ENCODE measurements around the gene ELOF1.
"Not testable (repeated sequence)": the region's sequence is repeated elsewhere in the genome, so short reads cannot be mapped to it uniquely, and the experiment has no call there.

Gene ELOF1

DNA sequence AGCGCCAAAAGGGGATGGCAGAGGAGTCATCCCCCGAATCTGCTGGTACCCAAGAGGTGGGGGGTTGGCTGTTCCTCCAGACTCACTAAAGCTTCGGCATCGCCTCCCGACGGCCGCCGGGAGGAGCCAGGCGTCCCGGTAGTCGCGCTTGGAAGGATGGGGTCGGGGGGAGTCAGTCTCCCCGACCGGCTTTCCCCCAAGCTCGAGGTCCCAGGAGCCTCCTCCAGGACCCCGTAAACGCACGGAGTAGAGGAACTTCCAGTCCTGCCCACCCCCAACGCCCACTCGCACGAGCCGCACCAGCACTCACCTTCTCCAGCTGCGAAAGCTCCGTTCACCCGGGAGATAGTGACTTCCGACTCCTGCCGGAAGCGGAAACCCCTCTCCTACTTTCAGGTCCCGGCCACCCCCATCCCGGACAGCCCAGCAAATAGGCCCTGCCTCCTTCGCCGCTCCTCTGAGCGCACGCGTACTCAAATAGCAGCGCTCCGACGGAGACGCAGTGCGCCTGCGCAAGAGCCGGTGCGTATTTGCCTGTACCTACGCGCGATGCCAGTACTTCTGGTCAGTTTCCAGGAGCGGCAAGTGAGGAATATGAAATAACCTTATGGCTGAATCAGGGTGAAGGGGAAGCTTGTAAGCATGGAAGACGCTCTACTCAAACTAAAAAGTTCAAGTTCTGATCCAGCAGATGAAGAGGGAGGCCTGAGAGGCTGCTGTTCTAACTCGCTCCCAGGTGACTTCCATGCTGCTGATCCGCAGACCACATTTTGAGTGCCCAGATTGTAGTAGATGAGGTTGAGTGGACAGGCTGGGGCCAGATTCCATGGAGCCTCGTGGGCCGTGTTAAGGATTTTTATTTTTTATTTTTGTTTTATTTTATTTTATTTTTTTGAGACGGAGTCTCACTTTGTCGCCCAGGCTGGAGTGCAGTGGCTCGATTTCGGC, at the start of gene ELOF1:
ELOF1 (minus strand) TSS at position 350 of the 948 bp plus-strand sequence. CDS start 4,883 bp downstream, outside the sequence.
- peaks cover 10% of the 10 kb centered on the region for H3K4me1 ChIP-seq (ENCODE audit: control insufficient read depth, insufficient read depth, low read length)
- H3K36me3 ChIP-seq (ENCODE audit: control insufficient read depth, insufficient read depth, low read length), result no peaks in the 10 kb centered on the region
- peak within 1 kb of the TSS; percentile 79 for H3K9ac ChIP-seq (ENCODE audit: low read length)
- no peaks in the 10 kb centered on the region for H3K9me3 ChIP-seq (ENCODE audit: control insufficient read depth, low read length)
- H3K4me3 ChIP-seq (ENCODE audit: low read length), result peak within 1 kb of the TSS; percentile 90
- H3K27me3 ChIP-seq (ENCODE audit: control insufficient read depth, insufficient read depth, low read length), result no peaks in the 10 kb centered on the region

GRCh38 chr19:11606484-11606883, 47.5 kb upstream of the ELOF1 start:
- H3K4me3 ChIP-seq (ENCODE audit: low read length), result no peak overlapping the region
- no peaks in the 10 kb centered on the region for H3K36me3 ChIP-seq (ENCODE audit: control insufficient read depth, insufficient read depth, low read length)
- no peak overlapping the region for H3K9ac ChIP-seq (ENCODE audit: low read length)
- H3K9me3 ChIP-seq (ENCODE audit: control insufficient read depth, low read length), result no peaks in the 10 kb centered on the region
- no peaks in the 10 kb centered on the region for H3K4me1 ChIP-seq (ENCODE audit: control insufficient read depth, insufficient read depth, low read length)
- H3K27me3 ChIP-seq (ENCODE audit: control insufficient read depth, insufficient read depth, low read length), result no peaks in the 10 kb centered on the region

GRCh38 chr19:11599704-11600103, 40.7 kb upstream of the ELOF1 start:
- H3K36me3 ChIP-seq (ENCODE audit: control insufficient read depth, insufficient read depth, low read length); H3K4me3 ChIP-seq (ENCODE audit: low read length); H3K9me3 ChIP-seq (ENCODE audit: control insufficient read depth, low read length); H3K27me3 ChIP-seq (ENCODE audit: control insufficient read depth, insufficient read depth, low read length); H3K4me1 ChIP-seq (ENCODE audit: control insufficient read depth, insufficient read depth, low read length); H3K9ac ChIP-seq (ENCODE audit: low read length): not testable (repeated sequence)

GRCh38 chr19:11598746-11599145, 39.7 kb upstream of the ELOF1 start:
- Histone ChIP-seq H3K36me3 (ENCODE audit: control insufficient read depth, insufficient read depth, low read length) (no peaks in the 10 kb centered on the region), H3K9me3 (ENCODE audit: control insufficient read depth, low read length) (no peaks in the 10 kb centered on the region), H3K9ac (ENCODE audit: low read length) (no peak overlapping the region), H3K4me1 (ENCODE audit: control insufficient read depth, insufficient read depth, low read length) (peaks cover 3% of the 10 kb centered on the region), H3K27me3 (ENCODE audit: control insufficient read depth, insufficient read depth, low read length) (no peaks in the 10 kb centered on the region), H3K4me3 (ENCODE audit: low read length) (no peak overlapping the region)

GRCh38 chr19:11598103-11598483, 39.1 kb upstream of the ELOF1 start:
- peak overlapping the region; percentile 94 for H3K9ac ChIP-seq (ENCODE audit: low read length)
- no peaks in the 10 kb centered on the region for H3K27me3 ChIP-seq (ENCODE audit: control insufficient read depth, insufficient read depth, low read length)
- H3K4me1 ChIP-seq (ENCODE audit: control insufficient read depth, insufficient read depth, low read length), result peaks cover 3% of the 10 kb centered on the region
- no peaks in the 10 kb centered on the region for H3K9me3 ChIP-seq (ENCODE audit: control insufficient read depth, low read length)
- H3K36me3 ChIP-seq (ENCODE audit: control insufficient read depth, insufficient read depth, low read length), result no peaks in the 10 kb centered on the region
- peak overlapping the region; percentile 54 for H3K4me3 ChIP-seq (ENCODE audit: low read length)

DNA sequence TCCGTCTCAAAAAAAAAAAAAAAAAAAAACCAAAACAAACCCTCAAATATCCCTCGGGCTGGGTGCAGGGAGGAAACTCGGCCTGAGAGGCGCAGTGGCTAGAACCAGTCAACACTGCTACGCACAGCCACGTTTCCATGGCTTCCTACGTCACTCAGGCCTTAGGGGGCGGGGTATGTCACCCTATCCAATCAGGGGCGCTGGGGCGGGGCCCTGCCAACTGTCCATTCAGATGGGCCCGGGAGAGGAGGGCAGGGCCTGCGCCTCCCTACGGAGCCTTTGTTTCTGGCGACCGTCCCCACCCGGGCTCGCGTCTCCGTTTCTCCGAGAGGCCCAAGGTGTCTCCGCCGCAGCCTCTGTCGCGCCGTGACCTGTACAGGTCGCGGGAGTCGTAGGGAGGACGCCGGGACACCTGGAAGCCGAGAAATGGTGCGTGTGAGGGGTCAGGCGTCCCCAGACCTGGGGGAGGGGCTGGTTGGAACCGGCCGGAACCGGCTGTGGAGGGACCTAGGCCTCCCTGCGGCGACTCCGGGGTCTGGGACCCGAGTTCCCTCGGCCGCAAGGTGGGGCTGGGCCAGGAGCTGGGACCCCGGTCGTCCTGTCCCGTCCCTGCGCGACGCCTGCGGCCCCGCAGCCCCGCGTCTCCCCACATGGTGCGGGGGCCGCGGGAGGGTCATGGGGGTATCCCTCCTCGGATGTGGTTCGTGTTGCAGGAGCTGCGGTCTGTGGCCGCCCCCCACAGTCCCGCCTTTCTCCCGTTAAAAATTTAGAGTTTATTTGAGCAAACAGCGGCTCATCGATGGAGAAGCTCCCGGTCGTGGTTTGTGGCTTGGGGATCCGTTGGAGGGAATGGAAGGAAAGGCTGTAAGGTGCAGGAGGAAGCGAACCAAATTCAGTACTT, 38.4 kb upstream of the ELOF1 start, which contains the start of gene ZNF627:
ZNF627 (plus strand) TSS at position 282 of the 901 bp plus-strand sequence; CDS start at position 427, 145 bp downstream.
- H3K27me3 ChIP-seq (ENCODE audit: control insufficient read depth, insufficient read depth, low read length), result no peaks in the 10 kb centered on the region
- H3K9ac ChIP-seq (ENCODE audit: low read length), result peak within 1 kb of the TSS; percentile 94
- H3K4me1 ChIP-seq (ENCODE audit: control insufficient read depth, insufficient read depth, low read length), result peaks cover 3% of the 10 kb centered on the region
- no peaks in the 10 kb centered on the region for H3K9me3 ChIP-seq (ENCODE audit: control insufficient read depth, low read length)
- peak within 1 kb of the TSS; percentile 54 for H3K4me3 ChIP-seq (ENCODE audit: low read length)
- H3K36me3 ChIP-seq (ENCODE audit: control insufficient read depth, insufficient read depth, low read length), result no peaks in the 10 kb centered on the region

GRCh38 chr19:11596156-11596555, 37.1 kb upstream of the ELOF1 start:
- Histone ChIP-seq H3K4me1 (ENCODE audit: control insufficient read depth, insufficient read depth, low read length) (peaks cover 3% of the 10 kb centered on the region), H3K9ac (ENCODE audit: low read length) (no peak overlapping the region), H3K4me3 (ENCODE audit: low read length) (no peak overlapping the region)

DNA sequence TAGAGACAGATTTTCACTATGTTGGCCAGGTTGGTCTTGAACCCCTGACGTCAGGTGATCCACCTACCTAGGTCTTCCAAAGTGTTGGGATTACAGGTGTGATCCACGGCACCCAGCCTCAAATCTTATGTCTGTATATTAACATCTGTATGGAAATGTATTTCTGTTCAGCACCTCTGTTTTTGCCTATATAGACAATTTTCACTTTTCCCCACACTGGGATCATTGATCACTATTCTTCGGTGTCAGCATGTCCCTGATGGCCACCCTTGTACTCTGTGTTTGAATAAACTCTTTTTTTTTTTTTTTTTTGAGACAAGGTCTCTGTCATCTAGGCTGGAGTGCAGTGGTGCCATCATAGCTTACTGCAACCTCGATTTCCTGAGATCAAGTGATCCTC, 35.1 kb upstream of the ELOF1 start:
- Histone ChIP-seq H3K9me3 (ENCODE audit: control insufficient read depth, low read length) (no peaks in the 10 kb centered on the region), H3K4me1 (ENCODE audit: control insufficient read depth, insufficient read depth, low read length) (peaks cover 3% of the 10 kb centered on the region), H3K36me3 (ENCODE audit: control insufficient read depth, insufficient read depth, low read length) (no peaks in the 10 kb centered on the region), H3K9ac (ENCODE audit: low read length) (no peak overlapping the region), H3K4me3 (ENCODE audit: low read length) (no peak overlapping the region), H3K27me3 (ENCODE audit: control insufficient read depth, insufficient read depth, low read length) (no peaks in the 10 kb centered on the region)

More at GRCh38 chr19:11596156-11596555, 37.1 kb upstream of the ELOF1 start:
- no peaks in the 10 kb centered on the region for H3K36me3 ChIP-seq (ENCODE audit: control insufficient read depth, insufficient read depth, low read length)
- no peaks in the 10 kb centered on the region for H3K27me3 ChIP-seq (ENCODE audit: control insufficient read depth, insufficient read depth, low read length)
- no peaks in the 10 kb centered on the region for H3K9me3 ChIP-seq (ENCODE audit: control insufficient read depth, low read length)

GRCh38 chr19:11587975-11588631, 29.1 kb upstream of the ELOF1 start:
- H3K4me3 ChIP-seq (ENCODE audit: low read length), result no peak overlapping the region
- H3K36me3 ChIP-seq (ENCODE audit: control insufficient read depth, insufficient read depth, low read length), result no peaks in the 10 kb centered on the region
- H3K27me3 ChIP-seq (ENCODE audit: control insufficient read depth, insufficient read depth, low read length), result no peaks in the 10 kb centered on the region
- H3K9me3 ChIP-seq (ENCODE audit: control insufficient read depth, low read length), result no peaks in the 10 kb centered on the region
- H3K4me1 ChIP-seq (ENCODE audit: control insufficient read depth, insufficient read depth, low read length), result peaks cover 6% of the 10 kb centered on the region
- H3K9ac ChIP-seq (ENCODE audit: low read length), result peak overlapping the region; percentile 26

DNA sequence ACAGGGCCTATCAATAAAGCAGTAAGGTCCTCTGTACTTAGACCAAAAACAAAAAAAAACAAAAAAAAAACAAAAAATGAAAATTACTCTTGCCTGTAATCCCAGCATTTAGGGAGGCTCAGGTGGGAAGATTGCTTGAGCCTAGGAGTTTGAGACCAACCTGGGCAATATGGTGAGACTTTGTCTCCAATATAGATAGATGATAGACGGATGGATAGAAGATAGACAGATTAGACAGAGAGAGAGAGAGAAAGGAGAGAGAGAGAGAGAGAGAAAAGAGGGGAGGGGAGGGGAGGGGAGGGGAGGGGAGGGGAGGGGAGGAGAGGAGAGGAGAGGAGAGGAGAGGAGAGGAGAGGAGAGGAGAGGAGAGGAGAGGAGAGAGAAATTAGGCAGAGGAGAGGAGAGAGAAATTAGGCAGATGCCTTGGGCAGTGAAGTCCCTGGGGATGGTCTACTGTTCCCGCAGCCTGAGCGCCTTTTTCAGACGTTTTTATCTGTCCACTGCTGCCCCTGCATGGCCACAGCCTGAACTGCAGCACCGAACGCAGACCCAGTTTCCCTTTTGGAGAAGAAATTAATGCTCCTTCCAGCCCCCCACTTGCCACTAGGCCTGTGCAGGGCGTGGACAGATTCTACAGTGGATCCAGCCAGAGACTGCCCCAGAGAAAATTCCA, 28.4 kb upstream of the ELOF1 start:
- Histone ChIP-seq H3K9ac (ENCODE audit: low read length) (peak overlapping the region; percentile 26), H3K4me1 (ENCODE audit: control insufficient read depth, insufficient read depth, low read length) (peaks cover 6% of the 10 kb centered on the region), H3K9me3 (ENCODE audit: control insufficient read depth, low read length) (no peaks in the 10 kb centered on the region), H3K4me3 (ENCODE audit: low read length) (no peak overlapping the region), H3K27me3 (ENCODE audit: control insufficient read depth, insufficient read depth, low read length) (no peaks in the 10 kb centered on the region), H3K36me3 (ENCODE audit: control insufficient read depth, insufficient read depth, low read length) (no peaks in the 10 kb centered on the region)

DNA sequence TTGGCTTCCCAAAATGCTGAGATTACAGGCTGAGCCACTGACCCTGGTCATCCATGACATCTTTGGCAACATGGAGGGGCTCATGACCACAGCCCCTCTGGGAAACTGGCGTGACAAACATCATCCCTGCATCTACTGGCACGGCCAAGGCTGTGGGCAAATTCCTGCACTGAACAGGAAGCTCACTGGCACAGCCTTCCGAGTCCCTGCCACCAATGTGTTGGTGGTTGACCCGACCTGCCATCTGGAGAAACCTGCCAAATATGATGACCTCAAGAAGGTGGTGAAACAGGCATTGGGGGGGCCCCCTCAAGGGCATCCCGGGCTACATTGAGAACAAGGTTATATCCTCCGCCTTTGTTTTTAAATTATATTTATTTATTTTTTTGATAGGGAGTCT, 27.3 kb upstream of the ELOF1 start:
- H3K4me3 ChIP-seq (ENCODE audit: low read length), result no peak overlapping the region

More for the DNA sequence above, 27.3 kb upstream of the ELOF1 start:
- Histone ChIP-seq H3K9ac (ENCODE audit: low read length) (no peak overlapping the region), H3K27me3 (ENCODE audit: control insufficient read depth, insufficient read depth, low read length) (no peaks in the 10 kb centered on the region), H3K36me3 (ENCODE audit: control insufficient read depth, insufficient read depth, low read length) (no peaks in the 10 kb centered on the region), H3K4me1 (ENCODE audit: control insufficient read depth, insufficient read depth, low read length) (peaks cover 12% of the 10 kb centered on the region), H3K9me3 (ENCODE audit: control insufficient read depth, low read length) (no peaks in the 10 kb centered on the region)
